Rectal smooth muscle tissue (tissue), 1 donor: ENCODE data around the gene ARF1.

Experiments
- H3K27ac ChIP-seq: one replicate; pipeline ENCODE4 v1.7.0; 2013; ENCODE audit warnings: low read depth, low read length, inconsistent platforms
- H3K27me3 ChIP-seq: one replicate; pipeline ENCODE4 v1.7.0; 2013; ENCODE audit warnings: low read length; ENCODE audit not compliant: control insufficient read depth, insufficient read depth
- H3K36me3 ChIP-seq: one replicate; pipeline ENCODE4 v1.7.0; 2013; ENCODE audit warnings: low read length; ENCODE audit not compliant: control insufficient read depth, insufficient read depth
- H3K4me1 ChIP-seq: one replicate; pipeline ENCODE4 v1.7.0; 2013; ENCODE audit warnings: low read length; ENCODE audit not compliant: control insufficient read depth, insufficient read depth
- H3K4me3 ChIP-seq: one replicate; pipeline ENCODE4 v1.7.0; 2013; ENCODE audit warnings: low read length
- H3K9ac ChIP-seq: one replicate; pipeline ENCODE4 v1.7.0; 2013; ENCODE audit warnings: low read length

Gene ARF1

DNA sequence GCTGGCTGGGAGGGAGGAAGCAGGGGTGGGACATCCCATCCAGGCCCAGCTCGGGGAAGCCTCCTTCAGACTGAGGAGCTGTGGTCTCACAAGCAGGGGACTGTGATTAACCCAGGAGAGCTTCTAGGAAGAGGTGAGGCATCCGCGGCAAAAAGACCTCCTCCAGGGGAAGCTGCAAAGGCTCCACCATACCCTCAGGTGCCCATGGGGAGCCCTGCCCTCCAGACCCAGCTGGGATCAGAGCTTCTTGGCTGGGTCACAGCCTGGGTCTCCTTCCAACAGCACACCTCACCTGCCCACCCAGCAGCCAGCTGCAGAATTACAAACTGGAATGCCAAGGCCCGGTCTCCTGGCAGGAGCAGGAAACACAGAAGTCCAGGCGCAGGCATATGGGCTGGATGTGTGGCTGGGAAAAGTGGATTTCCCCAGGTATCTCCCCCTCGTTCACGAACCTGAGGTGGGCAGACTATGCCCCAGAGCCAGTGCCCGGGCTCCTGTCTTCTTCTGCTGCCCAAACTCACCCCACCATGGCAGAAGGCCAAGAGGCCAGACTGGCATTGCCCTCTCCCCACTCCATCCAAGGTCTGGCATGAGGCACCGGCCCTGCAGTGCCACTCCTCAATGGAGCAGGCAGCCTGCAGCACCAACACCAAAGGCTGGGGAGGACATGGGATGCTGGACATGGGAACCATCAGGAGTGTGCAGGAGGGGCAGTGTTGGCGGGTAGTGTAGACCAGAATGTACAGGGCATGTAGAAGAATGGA lies 15.4 kb upstream of the ARF1 start:
- Histone ChIP-seq H3K9ac (no peak overlapping the region), H3K27me3 (peaks cover 50% of the 10 kb centered on the region), H3K4me1 (no peaks in the 10 kb centered on the region), H3K27ac (no peak overlapping the region), H3K4me3 (no peak overlapping the region), H3K36me3 (no peaks in the 10 kb centered on the region)

DNA sequence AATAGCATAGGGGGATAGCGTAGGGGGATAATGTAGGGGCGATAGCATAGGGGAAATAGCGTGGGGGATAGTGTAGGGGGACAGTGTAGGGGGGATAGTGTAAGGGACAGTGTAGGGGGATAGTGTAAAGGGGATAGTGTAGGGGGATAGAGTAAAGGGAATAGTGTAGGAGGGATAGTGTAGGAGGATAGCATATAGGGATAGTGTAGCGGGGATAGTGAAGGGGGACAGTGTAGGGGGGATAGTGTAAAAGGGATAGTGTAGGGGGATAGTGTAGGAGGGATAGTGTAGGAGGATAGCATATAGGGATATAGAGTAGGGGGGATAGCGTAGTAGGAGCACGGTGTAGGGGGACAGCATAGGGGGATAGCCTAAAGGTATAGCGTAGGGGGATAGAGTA lies 14.1 kb upstream of the ARF1 start:
- H3K27ac ChIP-seq, result no peak overlapping the region
- H3K4me3 ChIP-seq, result no peak overlapping the region
- no peaks in the 10 kb centered on the region for H3K36me3 ChIP-seq
- peaks cover 39% of the 10 kb centered on the region for H3K27me3 ChIP-seq
- no peak overlapping the region for H3K9ac ChIP-seq
- H3K4me1 ChIP-seq, result no peaks in the 10 kb centered on the region

DNA sequence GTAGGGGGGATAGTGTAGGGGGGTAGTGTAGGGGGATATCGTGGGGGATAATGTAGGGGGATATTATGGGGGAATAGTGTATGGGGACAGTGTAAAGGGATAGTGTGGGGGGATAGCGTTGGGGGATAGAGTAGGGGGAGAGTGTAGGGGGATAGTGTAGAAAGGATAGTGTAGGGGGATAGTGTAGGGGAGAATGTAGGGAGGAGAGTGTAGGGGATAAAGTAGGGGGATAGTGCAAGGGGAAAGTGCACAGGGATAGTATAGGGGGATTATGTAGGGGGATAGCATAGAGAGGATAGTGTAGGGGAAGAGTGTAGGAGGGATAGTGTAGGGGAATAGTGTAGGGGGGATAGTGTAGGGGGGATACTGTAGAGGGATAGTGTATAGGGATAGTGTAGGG lies 12.3 kb upstream of the ARF1 start:
- no peaks in the 10 kb centered on the region for H3K4me1 ChIP-seq
- H3K27ac ChIP-seq, result no peak overlapping the region
- no peaks in the 10 kb centered on the region for H3K36me3 ChIP-seq
- no peak overlapping the region for H3K4me3 ChIP-seq
- H3K27me3 ChIP-seq, result peaks cover 37% of the 10 kb centered on the region
- no peak overlapping the region for H3K9ac ChIP-seq

DNA sequence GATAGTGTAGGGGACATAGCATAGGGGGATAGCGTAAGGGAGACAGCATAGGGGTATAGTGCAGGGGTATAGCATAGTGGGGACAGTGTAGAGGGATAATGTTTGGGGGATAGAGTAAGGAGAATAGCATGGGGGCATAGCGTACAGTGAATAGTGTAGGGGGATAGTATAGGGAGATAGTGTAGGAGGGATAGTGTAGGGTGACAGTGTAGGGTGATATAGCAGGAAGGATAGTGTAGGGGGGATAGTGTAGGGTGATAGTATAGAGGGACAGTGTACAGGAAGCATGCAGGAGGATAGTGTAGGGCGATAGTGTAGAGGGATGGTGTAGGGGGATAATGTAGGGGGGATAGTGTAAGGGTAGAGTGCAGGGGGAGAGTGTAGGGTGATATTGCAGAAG lies 11.7 kb upstream of the ARF1 start:
- no peak overlapping the region for H3K4me3 ChIP-seq
- H3K9ac ChIP-seq, result no peak overlapping the region
- H3K27me3 ChIP-seq, result peaks cover 34% of the 10 kb centered on the region
- no peak overlapping the region for H3K27ac ChIP-seq
- H3K4me1 ChIP-seq, result no peaks in the 10 kb centered on the region
- no peaks in the 10 kb centered on the region for H3K36me3 ChIP-seq

DNA sequence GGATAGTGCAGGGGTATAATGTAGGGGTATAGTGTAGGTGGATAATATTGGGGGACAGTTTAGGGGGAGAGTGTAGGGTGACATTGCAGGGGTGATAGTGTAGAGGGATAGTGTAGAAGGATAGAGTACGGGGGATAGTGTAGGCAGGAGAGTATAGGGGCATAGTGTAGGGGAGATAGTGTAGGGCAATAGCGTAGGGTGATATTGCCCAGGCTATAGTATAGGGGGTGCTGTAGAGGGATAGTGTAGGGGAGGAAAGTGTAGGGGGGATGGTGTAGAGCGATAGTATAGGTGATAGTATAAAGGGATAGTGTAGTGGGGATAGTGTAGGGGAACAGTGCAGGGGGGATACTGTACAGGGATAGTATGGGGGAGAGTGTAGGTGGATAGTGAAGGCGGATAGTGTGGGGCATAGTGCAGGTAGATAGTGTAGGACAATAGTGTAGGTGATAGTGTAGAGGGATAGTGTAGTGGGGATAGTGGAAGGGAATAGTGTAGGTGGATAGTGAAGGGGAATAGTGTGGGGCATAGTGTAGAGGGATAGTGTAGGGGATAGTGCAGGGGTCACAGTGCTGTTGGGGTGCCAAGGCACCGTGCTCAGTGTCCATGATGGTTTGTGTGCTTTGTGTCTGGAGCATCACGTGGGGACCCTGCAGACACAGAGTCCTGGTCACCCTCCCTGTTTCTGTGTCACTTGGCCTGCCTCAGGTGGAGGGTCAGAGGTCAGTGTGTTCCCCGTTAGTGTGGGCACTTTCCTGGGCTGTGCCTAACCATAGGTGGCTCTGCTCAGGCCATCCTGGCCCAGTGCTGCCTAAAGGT lies 10.5 kb upstream of the ARF1 start:
- Histone ChIP-seq H3K36me3 (no peaks in the 10 kb centered on the region), H3K9ac (no peak overlapping the region), H3K4me1 (no peaks in the 10 kb centered on the region), H3K27ac (no peak overlapping the region), H3K27me3 (peaks cover 25% of the 10 kb centered on the region), H3K4me3 (no peak overlapping the region)

DNA sequence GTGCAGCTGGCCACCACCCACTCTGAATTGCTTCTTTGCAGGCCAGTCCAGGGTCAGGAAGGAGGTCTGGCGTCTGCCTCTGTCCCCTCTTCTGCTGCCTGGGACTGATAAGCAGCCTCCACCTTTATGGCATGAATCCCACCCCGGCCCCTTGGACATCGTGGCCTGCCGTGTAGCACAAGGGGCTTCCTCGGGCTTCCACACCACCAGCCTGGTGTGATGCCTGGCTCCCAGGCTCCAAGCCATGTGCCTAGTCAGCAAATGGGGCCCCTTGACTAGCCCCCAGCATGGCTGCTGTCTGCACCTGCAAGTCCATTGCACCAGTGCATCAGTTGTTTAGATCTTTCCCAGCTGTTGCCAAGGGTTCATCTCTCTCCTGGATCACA lies 9.9 kb upstream of the ARF1 start:
- H3K27ac ChIP-seq, result no peak overlapping the region
- peaks cover 19% of the 10 kb centered on the region for H3K27me3 ChIP-seq
- no peaks in the 10 kb centered on the region for H3K36me3 ChIP-seq

DNA sequence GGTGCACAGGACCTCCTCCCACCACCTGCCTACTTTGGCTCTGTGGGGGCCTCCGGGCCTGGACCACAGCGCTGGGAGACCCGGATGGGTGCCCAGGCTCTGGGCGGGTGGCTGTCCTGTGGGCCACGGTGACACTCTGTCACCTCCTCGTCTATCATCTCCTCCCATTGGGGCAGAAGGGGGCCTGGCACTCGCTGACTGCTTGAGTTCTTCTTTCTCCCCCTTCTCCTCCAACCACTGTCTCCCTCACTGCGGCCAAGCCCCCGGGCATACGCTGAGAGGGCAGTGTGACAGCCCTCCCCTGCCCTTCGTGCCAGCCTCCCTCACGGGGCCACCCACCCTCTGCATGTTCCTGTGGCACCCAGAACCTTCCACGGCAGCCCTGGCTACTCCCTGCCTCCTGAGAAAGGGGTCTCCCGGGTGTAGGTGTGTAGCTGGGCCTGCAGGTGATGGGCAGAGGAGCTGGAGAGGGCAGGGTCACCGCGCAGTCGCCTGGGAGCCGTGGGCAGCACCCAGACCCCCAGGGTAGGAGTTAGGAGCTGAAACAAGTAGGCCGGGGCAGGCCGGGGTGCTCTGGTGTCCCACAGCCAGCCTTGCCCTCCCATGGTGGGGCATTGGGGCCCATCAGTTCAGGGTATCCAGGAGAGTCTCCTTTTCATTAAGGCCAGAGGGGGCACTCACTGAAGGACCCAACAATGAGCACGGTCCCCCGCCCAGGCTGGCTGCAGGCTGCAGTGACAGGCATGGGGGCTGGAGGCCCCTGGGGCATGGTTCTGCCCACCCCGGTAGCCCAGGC lies 9.2 kb upstream of the ARF1 start:
- no peaks in the 10 kb centered on the region for H3K4me1 ChIP-seq
- no peak overlapping the region for H3K9ac ChIP-seq
- H3K27ac ChIP-seq, result no peak overlapping the region
- no peaks in the 10 kb centered on the region for H3K36me3 ChIP-seq
- peaks cover 17% of the 10 kb centered on the region for H3K27me3 ChIP-seq
- no peak overlapping the region for H3K4me3 ChIP-seq

More for the DNA sequence above, 9.9 kb upstream of the ARF1 start:
- no peak overlapping the region for H3K9ac ChIP-seq
- H3K4me1 ChIP-seq, result no peaks in the 10 kb centered on the region
- no peak overlapping the region for H3K4me3 ChIP-seq

DNA sequence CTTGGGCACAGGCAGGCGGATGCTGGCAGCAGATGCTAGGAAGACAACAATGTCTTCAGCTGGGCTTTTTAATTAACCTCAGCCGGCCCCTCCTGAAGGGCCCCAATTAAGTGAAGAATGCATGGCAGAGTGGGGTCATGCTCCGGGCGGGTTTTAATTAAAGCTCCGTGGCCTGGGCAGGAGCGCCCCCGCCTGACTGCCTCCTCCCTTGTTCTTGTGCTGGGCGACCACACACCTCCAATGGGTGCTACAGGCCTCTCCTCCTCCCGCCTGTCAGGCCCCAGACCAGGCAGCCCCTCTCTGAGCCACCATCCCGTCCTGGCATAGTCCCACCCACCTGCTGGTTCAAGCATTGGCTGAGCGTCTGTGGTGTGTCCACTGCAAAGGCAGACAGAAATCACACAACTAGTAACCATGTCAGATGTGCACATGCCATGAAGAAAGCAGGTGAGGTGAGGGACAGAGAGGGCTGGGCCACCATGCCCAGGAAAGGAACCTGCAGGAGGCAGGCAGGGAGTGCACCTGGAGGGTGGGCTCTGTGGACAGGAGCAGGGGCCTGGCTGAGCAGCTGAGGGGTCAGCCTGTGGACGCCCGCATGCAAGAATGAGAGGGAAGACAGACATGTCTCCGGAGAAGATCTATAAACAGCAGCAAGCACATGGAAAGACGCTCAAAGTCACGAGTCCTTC lies 8.5 kb upstream of the ARF1 start:
- Histone ChIP-seq H3K27me3 (peaks cover 15% of the 10 kb centered on the region), H3K4me3 (no peak overlapping the region), H3K4me1 (no peaks in the 10 kb centered on the region), H3K9ac (no peak overlapping the region), H3K27ac (no peak overlapping the region), H3K36me3 (no peaks in the 10 kb centered on the region)

DNA sequence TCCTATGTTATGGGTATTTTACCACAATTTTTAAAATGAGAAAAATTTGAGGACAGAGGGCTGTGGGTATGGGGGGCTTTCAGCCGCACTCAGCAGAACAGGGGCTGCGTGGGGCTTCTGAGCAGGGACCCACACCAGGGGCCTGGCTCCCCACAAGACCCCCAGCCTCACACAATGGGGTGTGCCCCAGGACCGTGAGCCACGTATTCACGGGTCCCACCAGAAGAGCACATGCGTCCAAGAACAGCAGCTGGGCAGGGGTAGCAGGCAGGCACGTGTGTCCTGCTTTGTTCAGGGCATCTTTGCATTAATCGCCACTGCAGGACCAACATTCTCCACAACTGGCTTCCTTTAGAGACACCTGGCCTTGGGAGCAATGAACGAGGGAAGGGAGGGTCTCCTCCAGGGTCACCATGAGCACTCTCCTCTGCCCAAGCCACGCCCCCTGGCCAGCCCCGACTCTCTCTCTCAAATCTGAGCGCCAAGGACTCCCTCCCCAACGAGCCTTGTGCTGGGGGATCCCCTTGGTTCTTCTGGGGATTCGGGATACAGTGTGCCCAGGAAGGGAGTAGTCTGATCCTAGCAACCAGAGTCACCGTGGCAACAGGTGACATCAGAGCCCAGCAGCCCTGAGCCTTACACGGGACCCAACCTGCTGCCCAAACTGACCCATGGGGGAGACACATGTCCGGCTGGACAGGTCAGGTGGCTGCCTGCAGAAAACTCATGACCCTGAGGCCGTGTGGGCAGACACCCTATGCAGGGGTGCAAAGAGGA lies 7.4 kb upstream of the ARF1 start:
- no peak overlapping the region for H3K9ac ChIP-seq
- no peaks in the 10 kb centered on the region for H3K4me1 ChIP-seq
- H3K4me3 ChIP-seq, result no peak overlapping the region
- H3K27ac ChIP-seq, result no peak overlapping the region
- no peaks in the 10 kb centered on the region for H3K36me3 ChIP-seq
- peaks cover 8% of the 10 kb centered on the region for H3K27me3 ChIP-seq

DNA sequence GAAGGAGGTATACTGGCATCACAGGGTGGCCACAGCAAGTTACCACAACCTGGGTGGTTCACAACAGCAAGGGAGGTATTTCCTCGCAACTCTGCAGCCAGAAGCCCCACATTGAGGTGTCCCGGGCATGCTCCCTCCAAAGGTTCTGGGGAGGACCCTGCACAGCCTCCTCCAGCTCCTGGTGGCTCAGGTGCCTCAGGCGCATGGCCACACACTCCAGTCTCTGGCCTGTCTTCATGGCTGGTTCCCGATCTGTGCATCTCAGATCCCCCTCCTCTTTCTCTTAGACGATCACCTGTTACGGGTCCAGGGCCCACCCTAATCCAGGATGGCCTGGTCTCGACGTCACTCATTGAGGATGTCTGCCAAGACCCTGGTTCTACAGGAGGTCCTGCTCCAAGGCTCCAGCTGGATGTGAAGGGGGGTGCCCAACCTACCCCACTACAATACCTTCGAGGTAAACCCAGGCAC lies 6.7 kb upstream of the ARF1 start:
- H3K9ac ChIP-seq, result no peak overlapping the region
- peaks cover 5% of the 10 kb centered on the region for H3K27me3 ChIP-seq
- no peaks in the 10 kb centered on the region for H3K36me3 ChIP-seq
- no peaks in the 10 kb centered on the region for H3K4me1 ChIP-seq
- no peak overlapping the region for H3K4me3 ChIP-seq
- H3K27ac ChIP-seq, result no peak overlapping the region

DNA sequence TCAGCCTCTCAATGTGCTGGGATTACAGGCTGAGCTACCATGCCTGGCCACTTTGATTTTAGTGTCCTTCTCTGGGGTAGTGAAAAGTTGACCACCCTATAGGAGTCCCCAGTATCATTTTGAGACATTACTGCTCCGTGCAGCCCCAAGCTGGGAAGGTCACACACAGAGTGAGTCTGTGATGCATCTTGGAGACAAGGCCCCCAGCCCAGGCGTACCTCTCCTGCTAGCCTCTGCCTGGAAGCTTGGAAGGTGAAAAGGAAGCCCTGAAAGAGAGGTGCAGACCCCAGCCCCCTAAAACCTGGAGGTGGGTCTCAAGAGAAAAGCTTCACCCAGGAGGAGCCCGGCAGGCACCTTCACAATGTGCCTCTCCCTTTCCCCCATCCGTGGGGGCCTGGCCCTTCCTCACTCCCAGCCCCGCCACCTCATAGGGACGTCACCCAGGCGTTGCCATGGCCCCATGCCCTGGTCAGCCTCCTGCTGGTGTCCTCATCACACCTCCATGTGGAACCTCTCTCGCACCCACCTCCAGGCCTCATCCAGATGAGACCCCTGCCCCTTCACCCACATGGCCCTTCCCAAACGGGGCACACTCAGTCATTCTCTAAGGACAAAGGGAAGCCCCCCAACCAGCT lies 5.6 kb upstream of the ARF1 start:
- no peaks in the 10 kb centered on the region for H3K36me3 ChIP-seq
- no peak overlapping the region for H3K9ac ChIP-seq
- H3K27me3 ChIP-seq, result no peaks in the 10 kb centered on the region
- peaks cover 3% of the 10 kb centered on the region for H3K4me1 ChIP-seq
- no peak overlapping the region for H3K4me3 ChIP-seq
- no peak overlapping the region for H3K27ac ChIP-seq
